GM10847 (cell line): ENCODE measurements around the gene ANKRD39.

ENCODE experiments used
- POLR2A ChIP-seq: IDR thresholded peaks from 2 replicates; pipeline ENCODE4 v1.6.1; 2011; ENCODE audit not compliant: insufficient read length; ENCODE audit errors: extremely low read depth

Gene ANKRD39

DNA sequence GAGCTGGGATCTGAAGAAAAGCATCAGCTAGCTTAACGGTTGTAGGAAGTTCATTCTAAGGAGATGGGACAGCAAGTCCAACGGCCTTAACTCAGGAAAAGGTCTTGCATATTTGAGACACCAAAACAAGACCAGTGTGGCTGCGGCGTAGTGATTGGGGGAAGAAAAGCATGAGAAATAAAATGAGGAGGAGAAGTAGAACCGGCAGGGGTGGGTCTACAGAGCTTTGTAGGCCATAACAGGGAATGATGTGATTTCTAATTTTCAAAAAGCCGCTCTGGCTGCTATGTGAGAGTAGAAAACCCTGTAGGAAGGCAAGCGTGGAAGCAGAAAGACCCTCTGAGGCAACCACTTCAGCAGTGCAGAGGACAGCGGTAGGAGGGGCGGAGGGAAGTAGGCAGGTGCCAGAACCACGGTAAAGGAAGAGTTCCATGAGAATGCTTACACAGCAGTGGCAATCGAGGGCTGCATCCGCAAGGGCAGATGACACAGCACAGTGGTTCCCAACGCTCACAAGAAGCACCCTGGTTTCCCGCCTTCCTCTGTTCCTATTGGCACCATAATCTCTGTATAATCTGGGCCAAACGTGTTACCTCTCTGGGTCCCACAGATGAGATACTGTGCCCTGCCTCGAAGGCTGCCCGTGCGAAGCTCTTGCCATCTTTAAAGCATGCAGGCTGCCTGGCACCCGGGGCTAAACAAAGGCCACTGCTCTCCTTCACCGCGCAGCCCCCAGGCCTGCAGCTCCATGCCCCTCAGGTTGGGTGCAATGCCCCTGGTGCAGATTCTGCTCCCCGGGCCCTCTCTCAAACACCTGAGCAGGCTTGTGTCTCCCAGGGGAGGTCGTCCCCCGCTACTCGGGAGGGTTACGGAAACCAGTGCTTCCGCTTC is 795 bp downstream of the ANKRD39 start:
- TF ChIP-seq POLR2A = no peak

- TF ChIP-seq POLR2A = no peak
Measured at GRCh38 chr2:96853321-96853720, 4.5 kb downstream of the ANKRD39 start.

DNA sequence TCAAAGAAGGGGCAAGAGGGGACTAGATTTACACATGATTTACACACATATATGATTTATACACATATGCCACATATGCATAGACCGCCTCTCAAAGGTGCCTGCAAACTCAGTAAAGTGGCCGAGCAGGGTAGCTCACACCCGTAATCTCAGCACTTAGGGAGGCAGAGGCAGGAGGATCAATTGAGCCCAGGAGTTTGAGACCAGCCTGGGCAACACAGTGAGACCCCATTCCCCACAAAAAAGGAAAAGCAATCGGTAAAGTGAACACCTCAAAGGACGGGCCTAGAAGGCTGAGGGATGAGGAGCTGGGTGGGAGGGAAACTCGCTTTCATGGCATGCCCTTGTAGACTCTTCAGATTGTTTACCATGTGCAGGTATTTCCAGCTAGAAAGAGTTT is 5.1 kb downstream of the ANKRD39 start:
- no peak for TF ChIP-seq POLR2A

DNA sequence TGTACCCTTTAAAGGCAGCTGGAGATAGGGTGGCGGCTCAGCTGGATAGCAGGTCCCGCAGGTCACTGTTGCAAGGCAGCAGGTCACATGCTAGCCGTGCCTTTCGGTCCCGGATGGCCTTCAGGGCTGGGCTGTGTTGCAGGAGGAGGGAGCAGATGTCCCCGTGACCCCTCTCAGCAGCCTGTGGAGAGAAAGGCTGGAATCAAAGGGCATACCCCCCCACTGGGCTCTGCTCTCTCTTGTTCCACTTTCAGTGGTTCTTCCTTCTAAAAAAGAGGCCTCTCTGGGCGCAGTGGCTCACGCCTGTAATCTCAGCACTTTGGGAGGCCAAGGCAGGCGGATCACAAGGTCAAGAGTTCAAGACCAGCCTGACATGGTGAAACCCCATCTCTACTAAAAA is 9.6 kb downstream of the ANKRD39 start:
- no peak for TF ChIP-seq POLR2A

DNA sequence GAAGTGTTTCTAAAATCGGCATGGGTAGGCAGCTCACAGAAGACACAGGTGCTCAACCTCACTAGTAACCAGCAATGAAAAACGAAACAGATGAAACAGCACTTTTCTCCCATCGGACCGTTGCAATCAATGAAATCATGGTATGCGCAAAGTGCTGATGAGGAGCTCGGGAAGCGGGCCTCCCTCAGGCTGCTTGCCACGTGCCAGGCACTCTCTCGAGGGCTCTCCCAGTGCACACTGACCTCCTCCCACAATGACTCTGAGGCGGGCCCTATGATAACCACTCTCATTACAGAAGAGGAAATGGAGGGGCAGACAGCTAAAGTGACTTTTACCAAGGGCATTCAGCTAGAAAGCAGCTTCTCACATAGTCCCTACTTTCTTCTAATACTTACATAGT is 10.2 kb downstream of the ANKRD39 start:
- TF ChIP-seq POLR2A = no peak

DNA sequence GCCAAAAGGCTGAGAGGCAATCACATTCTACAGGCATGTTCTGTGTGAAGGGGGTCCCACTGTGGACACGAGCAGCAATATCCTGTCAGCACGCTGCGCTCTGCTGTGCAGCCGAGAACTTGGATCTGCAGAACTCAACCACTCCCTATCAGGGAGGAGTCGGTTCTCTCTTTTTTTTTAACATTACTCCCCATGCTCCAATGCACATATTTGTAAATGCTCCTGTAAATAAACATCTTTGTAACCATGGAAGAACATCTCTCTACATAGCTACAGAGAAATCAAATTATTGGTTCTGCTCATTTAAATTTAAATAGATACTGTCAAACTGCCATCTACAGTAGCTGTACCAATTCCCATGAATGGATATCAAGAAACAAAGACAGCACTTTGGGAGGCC is 11.0 kb downstream of the ANKRD39 start:
- no peak for TF ChIP-seq POLR2A

DNA sequence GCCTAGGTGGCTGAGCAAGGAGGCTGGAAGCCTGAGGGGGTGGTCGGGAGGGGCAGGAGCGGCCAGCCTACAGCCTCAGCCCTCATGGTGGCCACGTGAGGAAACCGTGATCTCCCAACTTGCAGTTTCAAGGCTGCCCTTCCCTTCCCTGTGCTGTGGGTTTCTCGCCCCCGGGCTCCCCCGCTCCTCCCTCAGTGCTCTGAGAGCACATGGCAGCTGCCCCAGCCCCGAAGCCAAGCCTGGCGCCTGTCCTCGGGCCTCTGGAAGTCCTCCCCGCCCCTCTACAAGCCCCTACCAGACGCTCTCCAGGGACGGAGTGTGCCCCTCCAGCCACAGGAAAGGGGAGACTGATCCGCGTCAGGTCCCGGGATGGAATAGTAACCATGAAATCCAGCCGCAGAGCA is 13.4 kb downstream of the ANKRD39 start:
- TF ChIP-seq POLR2A = no peak

DNA sequence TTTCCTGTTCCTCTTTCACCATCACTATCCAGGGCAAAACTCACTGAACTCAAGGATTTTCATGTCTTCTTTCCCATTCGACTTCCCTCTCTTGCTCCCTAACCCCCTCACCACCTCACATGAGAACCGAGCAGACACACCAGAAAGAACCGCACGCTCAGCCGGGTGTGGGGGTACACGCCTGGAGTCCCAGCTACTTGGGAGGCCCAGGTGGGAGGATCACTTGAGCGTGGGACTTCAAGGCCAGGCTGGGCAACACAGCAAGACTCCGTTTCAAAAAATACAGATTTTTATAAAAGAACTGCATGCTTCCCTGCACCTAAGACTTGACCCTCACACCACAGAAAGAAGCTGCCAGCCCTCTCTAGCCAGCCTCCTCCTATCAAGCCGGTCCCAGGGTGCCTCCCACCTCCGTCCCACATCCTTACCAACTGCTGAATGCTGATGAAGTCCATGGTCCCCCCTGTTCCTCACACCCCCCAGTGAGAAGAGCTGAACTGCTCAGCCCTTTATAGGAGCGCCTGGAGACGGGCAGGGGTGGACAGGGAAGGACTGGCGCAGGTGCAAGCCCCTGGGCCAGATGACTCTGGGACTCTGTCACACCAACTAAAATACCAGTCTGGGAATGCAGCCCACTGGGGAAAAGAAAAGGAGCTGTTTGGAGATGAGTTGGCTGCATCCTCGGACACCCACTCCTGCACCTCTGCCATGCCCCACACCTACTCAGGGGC is 14.1 kb downstream of the ANKRD39 start, which contains the start of gene ANKRD23:
TSS of gene ANKRD23 (minus strand) at position 484 of the 731 bp plus-strand sequence. CDS start at position 455, 29 bp downstream.
- TF ChIP-seq POLR2A = no peak

DNA sequence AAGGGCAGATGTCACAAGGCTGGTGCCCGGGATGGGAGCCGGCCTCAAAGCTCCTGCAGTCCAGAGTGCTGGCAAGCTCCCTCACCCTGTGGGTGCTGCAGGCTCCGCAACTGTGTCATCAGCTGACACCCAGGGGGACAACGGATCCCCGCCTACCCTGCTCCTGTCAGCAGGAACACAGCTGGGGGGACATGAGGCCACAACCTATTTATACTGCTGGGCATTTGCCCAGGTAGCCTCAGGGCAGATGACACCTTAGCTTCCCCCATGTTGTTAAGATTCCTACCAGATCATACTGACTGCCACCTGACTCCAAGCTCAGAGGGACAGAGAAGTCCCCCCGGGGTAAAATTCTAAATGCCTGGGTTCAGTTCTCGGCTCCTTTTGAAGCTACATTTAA is 15.2 kb downstream of the ANKRD39 start:
- TF ChIP-seq POLR2A = no peak

DNA sequence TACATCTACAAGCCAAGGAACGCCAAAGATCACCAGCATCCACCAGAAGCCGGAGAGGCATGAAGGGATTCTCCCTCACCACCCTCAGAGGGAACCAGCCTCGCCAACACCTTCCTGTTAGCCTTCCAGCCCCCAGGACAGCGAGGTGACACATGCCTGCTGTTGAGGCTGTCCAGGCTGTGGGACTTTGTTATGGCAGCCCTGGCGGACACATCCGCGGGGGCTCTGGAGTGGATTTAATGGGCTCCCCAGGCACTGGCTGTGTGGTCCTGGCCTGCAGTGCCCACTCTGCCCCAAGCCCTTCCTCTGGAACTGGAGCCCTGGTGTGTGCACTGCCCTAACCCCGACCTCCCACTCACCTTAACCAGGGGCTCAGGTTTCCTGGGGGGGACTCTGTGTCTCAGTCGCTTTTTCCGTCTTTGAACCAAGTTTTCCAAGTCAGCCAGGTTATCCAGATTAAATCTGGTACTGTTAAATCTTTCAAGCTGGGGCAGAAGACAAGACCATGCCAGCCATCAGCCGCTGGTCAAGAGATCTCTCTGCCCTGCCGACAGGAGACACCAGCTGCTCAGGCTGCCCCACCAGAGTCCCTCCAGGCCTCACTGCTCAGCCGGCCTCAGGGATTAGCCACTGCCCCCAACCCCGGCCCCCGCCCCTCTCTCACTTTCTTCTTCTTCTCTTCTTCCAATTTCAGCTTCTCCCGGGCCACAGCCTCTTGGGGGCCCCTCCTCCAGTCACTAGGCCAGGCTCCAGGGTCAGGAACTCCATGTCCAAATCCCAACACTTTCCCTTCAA is 15.9 kb downstream of the ANKRD39 start:
- no peak for TF ChIP-seq POLR2A

GRCh38 chr2:96839875-96840850 is 17.7 kb downstream of the ANKRD39 start:
- TF ChIP-seq POLR2A = no peak

GRCh38 chr2:96839293-96839874 is 18.4 kb downstream of the ANKRD39 start:
- TF ChIP-seq POLR2A = no peak

DNA sequence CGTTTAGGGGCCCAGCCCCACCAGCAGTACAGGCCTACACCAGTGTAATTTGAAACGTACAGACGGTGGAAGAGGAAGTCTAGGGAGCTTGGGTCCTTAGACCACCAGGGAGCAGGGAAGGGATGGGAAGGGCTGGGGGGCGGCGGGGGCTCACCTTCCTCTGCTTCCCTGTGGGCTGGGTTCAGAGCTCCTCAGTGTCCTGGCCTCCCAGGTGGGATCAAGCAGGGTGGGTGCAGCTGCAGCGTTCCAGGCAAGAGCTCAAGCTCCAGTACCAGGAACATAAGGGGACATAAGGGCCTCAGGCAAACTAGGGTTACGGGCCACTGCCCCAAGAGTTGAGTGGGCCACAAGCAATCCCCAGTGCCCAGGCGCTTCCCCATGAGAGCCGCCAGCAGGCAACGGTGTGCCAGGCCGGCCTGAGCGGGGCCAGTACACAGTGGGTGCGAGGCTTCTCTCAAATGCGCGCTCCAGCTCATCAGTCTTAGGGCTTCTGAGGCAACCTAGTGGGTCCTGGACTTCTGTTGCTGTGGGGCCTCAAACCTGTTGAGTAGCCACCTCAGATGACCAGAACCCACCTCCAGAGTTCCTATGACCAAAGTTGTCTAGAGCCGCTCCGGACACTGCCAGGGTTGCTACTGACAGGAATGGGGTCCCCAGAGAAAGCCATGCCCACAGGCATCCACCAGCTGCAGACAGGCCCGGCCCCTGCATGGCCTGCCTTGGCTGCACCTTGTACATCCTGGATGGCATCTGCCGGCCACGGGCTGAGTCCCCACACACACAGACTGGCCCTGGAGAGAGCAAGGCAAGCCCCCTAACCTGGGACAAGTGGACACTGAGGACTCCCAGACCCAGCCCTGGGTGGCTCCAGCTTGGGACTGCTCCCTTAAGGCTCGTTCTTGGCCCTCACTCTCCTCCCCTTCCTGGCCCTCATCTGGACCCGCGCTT is 19.2 kb downstream of the ANKRD39 start:
- TF ChIP-seq POLR2A = no peak
